ENCODE measurements around the gene STUB1.

The STUB1 gene

DNA sequence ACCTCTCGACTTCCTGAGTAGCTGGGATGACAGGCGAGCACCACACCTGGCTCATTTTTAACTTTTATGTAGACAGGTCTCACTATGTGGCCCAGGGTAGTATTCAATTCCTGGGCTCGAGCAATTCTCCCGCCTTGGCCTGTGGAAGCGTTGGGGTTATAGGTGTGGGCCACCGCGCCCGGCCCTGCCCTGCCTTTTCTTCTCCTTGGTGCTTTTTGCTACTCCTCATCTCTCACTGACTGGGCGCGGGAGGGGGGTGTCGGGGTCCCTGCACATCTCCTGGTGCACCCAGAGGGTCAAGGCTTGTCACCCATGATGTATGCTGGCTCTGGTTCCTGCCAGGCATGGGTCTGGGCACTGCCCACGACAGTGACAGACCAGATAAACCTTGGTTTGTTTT, 35.7 kb upstream of the STUB1 start:
- Histone ChIP-seq H3K27ac (replicated peaks) (no peak overlapping the region), H3K27me3 (ENCODE audit: insufficient read depth, poor library complexity, severe bottlenecking) (no peaks in the 10 kb centered on the region), H3K4me3 (replicated peaks; ENCODE audit: insufficient read depth, low read length) (no peak overlapping the region)
- no peak for TF ChIP-seq GABPA (IDR thresholded peaks at IDR 0.05; ENCODE audit: low read depth)
- TF ChIP-seq, protein P1, sequence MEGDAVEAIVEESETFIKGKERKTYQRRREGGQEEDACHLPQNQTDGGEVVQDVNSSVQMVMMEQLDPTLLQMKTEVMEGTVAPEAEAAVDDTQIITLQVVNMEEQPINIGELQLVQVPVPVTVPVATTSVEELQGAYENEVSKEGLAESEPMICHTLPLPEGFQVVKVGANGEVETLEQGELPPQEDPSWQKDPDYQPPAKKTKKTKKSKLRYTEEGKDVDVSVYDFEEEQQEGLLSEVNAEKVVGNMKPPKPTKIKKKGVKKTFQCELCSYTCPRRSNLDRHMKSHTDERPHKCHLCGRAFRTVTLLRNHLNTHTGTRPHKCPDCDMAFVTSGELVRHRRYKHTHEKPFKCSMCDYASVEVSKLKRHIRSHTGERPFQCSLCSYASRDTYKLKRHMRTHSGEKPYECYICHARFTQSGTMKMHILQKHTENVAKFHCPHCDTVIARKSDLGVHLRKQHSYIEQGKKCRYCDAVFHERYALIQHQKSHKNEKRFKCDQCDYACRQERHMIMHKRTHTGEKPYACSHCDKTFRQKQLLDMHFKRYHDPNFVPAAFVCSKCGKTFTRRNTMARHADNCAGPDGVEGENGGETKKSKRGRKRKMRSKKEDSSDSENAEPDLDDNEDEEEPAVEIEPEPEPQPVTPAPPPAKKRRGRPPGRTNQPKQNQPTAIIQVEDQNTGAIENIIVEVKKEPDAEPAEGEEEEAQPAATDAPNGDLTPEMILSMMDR (IDR thresholded peaks at IDR 0.05; ENCODE audit: insufficient read depth, low read length): no peak
- TF ChIP-seq POLR2AphosphoS5 (IDR thresholded peaks at IDR 0.05; ENCODE audit: low read depth): no peak
- TF ChIP-seq, protein P2, sequence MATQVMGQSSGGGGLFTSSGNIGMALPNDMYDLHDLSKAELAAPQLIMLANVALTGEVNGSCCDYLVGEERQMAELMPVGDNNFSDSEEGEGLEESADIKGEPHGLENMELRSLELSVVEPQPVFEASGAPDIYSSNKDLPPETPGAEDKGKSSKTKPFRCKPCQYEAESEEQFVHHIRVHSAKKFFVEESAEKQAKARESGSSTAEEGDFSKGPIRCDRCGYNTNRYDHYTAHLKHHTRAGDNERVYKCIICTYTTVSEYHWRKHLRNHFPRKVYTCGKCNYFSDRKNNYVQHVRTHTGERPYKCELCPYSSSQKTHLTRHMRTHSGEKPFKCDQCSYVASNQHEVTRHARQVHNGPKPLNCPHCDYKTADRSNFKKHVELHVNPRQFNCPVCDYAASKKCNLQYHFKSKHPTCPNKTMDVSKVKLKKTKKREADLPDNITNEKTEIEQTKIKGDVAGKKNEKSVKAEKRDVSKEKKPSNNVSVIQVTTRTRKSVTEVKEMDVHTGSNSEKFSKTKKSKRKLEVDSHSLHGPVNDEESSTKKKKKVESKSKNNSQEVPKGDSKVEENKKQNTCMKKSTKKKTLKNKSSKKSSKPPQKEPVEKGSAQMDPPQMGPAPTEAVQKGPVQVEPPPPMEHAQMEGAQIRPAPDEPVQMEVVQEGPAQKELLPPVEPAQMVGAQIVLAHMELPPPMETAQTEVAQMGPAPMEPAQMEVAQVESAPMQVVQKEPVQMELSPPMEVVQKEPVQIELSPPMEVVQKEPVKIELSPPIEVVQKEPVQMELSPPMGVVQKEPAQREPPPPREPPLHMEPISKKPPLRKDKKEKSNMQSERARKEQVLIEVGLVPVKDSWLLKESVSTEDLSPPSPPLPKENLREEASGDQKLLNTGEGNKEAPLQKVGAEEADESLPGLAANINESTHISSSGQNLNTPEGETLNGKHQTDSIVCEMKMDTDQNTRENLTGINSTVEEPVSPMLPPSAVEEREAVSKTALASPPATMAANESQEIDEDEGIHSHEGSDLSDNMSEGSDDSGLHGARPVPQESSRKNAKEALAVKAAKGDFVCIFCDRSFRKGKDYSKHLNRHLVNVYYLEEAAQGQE (IDR thresholded peaks at IDR 0.05; ENCODE audit: insufficient replicate concordance, low read depth): no peak
- TF ChIP-seq SPI1 (IDR thresholded peaks at IDR 0.05; ENCODE audit: borderline replicate concordance, low read depth): no peak
- DNase-seq (ENCODE audit: low read depth in 1 of 2, low spot score in 1 of 2): no peak

DNA sequence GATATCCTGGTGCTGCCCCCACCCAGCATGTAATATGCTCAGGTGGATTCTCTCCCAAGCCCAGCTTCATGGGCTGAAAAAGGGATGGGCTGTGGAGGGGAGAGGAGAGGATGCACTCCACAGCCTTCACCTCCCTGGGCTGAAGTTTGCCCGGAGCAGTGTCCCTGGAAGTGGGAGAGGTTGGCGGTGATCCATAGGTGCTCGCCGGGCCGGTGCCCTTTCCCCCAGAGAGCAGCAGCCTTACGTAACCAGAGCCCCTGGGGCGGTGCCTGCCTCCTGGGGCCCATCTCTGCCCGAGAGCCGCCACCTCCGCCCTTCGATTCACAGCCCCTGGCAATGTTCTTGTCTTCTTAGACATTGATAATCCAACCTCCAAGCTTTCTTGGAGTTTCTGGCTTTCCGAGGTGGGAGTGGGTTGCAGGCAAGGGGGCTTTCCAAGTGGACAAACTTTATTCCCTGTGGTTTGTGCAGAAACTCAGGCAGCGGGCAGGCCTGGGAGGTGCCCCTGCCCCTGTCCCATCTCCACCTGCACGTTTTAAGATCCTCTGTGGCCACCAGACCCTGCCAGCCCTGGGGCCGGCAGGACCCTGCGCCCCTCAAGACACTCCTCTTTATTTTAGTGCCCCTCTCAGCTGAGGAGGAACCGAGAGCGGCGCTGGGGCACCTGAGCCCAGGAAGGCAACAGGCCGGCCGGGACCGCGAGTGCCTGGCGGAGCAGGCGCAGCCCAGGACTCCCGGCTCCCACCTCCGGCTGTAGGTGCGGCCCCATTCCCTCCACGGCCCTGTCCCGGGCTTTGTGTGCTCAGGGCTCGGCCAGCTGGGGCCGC, 34.1 kb upstream of the STUB1 start:
- DNase-seq (ENCODE audit: low read depth in 1 of 2, low spot score in 1 of 2): no peak
- no peak overlapping the region for H3K4me3 ChIP-seq (replicated peaks; ENCODE audit: insufficient read depth, low read length)
- TF ChIP-seq, protein P1 (IDR thresholded peaks at IDR 0.05; ENCODE audit: insufficient read depth, low read length): no peak
- TF ChIP-seq, protein P2 (IDR thresholded peaks at IDR 0.05; ENCODE audit: insufficient replicate concordance, low read depth): no peak
- TF ChIP-seq POLR2AphosphoS5 (IDR thresholded peaks at IDR 0.05; ENCODE audit: low read depth): no peak; the same call in none of the 2 replicates
- no peak for TF ChIP-seq SPI1 (IDR thresholded peaks at IDR 0.05; ENCODE audit: borderline replicate concordance, low read depth)
- TF ChIP-seq GABPA (IDR thresholded peaks at IDR 0.05; ENCODE audit: low read depth): no peak
- no peak overlapping the region for H3K27ac ChIP-seq (replicated peaks)
- no peaks in the 10 kb centered on the region for H3K27me3 ChIP-seq (ENCODE audit: insufficient read depth, poor library complexity, severe bottlenecking)

DNA sequence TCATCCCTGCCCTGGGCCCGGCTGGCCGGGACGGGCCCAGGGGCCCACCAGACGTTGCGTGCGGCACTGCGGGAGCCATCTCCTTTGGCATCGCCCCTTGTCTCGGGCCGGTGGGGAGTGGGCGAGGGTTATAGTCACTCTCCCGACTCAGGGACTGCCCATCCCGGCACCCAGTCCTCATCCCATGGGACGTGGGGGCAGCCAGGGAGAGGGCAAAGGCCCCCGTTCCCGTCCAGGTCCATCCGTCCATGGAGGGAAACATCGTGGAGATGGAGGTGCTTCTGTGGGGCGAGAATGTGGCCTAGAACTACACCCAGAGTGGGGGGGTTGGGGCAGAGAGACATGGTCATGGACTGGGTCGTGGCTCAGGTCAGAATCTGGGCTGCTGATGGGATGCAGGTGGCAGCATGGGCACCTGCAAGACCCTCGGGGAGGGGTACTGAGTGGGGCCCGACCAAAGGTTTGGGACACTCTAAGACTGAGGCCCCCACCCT, 33.5 kb upstream of the STUB1 start:
- no peak overlapping the region for H3K27ac ChIP-seq (replicated peaks)

DNA sequence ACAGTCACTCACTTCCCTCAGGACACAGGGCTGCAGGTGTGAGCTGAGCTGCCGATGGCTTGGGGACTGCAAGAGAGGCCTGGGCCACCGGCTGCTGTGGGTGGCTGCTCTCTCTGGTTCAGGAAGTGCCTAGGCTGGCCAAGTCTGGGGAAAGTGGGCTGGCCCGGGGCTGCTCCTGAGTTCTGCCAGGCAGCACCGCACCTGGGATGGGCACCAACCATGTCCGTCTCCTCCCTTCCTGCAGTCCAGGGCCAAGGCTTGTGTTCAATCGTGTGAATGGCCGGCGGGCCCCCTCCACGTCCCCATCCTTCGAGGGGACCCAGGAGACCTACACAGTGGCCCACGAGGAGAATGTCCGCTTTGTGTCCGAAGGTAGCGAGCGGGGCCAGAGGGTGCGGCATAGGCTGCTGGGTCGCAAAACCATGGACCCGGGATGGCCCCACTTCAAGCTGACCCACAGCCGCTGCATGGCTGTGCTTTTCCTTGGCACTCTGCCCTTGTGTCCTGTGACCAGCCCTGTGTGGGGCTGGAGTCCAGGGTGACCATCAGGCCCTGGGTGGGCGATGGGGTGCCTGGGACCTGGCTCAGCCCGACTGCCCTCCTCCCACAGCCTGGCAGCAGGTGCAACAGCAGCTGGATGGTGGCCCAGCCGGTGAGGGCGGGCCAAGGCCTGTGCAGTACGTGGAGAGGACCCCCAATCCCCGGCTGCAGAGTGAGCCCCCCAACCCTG, 32.9 kb upstream of the STUB1 start:
- no peaks in the 10 kb centered on the region for H3K27me3 ChIP-seq (ENCODE audit: insufficient read depth, poor library complexity, severe bottlenecking)
- H3K4me3 ChIP-seq (replicated peaks; ENCODE audit: insufficient read depth, low read length): no peak overlapping the region
- DNase-seq (ENCODE audit: low read depth in 1 of 2, low spot score in 1 of 2): peak in 1 of 2 experiments; percentile 28
- TF ChIP-seq, protein P2 (IDR thresholded peaks at IDR 0.05; ENCODE audit: insufficient replicate concordance, low read depth): no peak
- peak; percentile 15; the same call in 1 of the 2 replicates for TF ChIP-seq POLR2AphosphoS5 (IDR thresholded peaks at IDR 0.05; ENCODE audit: low read depth)
- H3K27ac ChIP-seq (replicated peaks): no peak overlapping the region

More for the DNA sequence above, 33.5 kb upstream of the STUB1 start:
- no peak for DNase-seq (ENCODE audit: low read depth in 1 of 2, low spot score in 1 of 2)
- H3K27me3 ChIP-seq (ENCODE audit: insufficient read depth, poor library complexity, severe bottlenecking): no peaks in the 10 kb centered on the region
- H3K4me3 ChIP-seq (replicated peaks; ENCODE audit: insufficient read depth, low read length): no peak overlapping the region
- TF ChIP-seq GABPA (IDR thresholded peaks at IDR 0.05; ENCODE audit: low read depth) (no peak), POLR2AphosphoS5 (IDR thresholded peaks at IDR 0.05; ENCODE audit: low read depth) (0 out of 2 replicates have a peak, but pooled peaks have one; percentile 8)
